B cell (primary cell): Measurements from ENCODE around the gene FBXL20.

ENCODE experiments used
- EZH2 ChIP-seq: IDR thresholded peaks from 2 replicates; pipeline ENCODE4 v1.6.1; 2012; ENCODE audit warnings: borderline replicate concordance, low read depth, mild to moderate bottlenecking, moderate library complexity, low read length; ENCODE audit not compliant: insufficient read depth, poor library complexity, severe bottlenecking
- TF ChIP-seq, protein P1 (sequence below): fragments of 200-600 bp; IDR thresholded peaks from one replicate; pipeline ENCODE4 v1.8.0; 2022; ENCODE audit warnings: antibody characterized with exemption, mild to moderate bottlenecking

DNA sequence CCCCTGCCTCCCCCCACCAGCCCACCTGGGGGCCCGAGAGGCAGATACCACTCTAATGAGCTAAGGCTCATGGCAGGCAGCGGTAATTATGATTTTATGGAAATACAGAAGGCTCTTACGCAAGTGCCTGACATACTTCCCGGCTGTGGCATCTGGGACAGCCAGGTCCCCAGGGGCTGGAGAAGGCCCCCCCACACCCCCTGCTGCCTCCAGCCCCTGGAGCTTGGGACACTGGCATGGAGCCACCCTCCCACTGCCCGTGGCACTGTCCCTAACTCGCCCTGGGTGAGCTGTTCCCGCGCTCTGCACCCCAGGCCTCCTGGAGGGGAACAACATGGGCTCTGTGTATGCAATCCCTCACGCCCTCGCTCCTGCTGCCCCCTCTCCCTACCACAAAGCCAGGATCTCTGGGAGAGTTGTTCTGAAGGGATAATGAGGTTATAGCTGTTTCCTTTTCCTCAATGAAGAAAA is 170.3 kb downstream of the FBXL20 start:
- TF ChIP-seq, protein P1, sequence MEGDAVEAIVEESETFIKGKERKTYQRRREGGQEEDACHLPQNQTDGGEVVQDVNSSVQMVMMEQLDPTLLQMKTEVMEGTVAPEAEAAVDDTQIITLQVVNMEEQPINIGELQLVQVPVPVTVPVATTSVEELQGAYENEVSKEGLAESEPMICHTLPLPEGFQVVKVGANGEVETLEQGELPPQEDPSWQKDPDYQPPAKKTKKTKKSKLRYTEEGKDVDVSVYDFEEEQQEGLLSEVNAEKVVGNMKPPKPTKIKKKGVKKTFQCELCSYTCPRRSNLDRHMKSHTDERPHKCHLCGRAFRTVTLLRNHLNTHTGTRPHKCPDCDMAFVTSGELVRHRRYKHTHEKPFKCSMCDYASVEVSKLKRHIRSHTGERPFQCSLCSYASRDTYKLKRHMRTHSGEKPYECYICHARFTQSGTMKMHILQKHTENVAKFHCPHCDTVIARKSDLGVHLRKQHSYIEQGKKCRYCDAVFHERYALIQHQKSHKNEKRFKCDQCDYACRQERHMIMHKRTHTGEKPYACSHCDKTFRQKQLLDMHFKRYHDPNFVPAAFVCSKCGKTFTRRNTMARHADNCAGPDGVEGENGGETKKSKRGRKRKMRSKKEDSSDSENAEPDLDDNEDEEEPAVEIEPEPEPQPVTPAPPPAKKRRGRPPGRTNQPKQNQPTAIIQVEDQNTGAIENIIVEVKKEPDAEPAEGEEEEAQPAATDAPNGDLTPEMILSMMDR: no peak
- no peak for TF ChIP-seq EZH2
